ENCODE results near the gene DOHH.

Gene DOHH

DNA sequence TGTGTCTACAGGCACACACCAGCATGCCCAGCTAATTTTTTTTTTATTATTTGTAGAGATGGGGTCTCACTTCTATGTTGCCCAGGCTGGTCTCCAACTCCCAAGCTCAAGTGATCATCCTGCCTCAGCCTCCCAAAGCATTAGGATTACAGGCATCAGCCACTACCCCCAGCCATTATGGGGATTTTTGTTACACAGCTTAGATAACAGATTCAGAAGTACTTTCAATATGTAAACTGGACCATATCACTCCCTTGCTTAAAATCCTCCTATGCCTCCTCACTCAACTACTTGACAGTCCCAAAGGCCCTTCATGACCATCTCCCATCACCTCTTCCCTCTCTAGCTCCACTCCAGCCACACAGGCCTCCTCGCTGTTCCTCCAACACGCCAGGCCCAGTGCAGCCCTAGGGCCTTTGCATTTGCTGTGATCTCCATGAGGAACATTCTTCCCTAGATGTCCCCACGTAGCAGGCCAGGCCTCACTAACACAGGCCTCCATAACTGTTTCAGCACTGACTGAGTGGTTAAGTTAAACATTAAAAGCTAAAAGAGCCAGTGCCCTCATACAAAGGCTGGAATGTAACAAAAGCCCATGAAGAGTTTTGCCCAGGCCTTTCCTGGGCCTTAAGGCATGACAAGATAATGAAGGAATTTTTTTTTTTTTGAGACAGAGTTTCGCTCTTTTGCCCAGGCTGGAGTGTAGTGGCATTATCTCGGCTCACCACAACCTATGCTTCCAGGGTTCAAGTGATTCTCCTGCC lies 2.5 kb downstream of the DOHH start:
- no peak for DNase-seq (ENCODE audit: low read depth)
- H3K4me3 ChIP-seq (ENCODE audit: low read length) = no peak overlapping the region
- no peak for TF ChIP-seq CTCF (conservative IDR thresholded peaks at IDR 0.05; ENCODE audit: low read length)

GRCh38 chr19:3496392-3497273 lies 3.8 kb downstream of the DOHH start:
- TF ChIP-seq CTCF (conservative IDR thresholded peaks at IDR 0.05; ENCODE audit: low read length) = no peak
- no peak for DNase-seq (ENCODE audit: low read depth)
- no peak overlapping the region for H3K4me3 ChIP-seq (ENCODE audit: low read length)

DNA sequence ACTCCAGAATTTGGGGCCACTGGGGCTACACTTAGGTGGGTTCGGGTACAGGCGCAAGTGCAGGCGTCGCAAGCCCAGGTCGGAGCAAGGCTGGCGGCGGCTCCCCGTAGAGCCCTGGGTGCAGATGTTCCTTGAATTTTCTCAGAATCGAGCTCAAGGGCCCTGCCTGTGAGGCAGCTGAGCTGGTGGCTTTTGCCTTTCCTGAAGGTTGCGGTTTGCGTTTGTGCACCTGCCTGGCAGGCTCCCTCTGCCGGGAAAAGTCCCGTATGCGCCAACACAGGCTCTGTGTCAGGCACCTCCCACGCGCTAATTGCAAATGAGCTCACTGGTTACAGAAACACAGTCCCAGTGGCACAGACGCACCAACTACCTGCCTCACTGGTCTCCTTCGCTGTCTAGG lies 5.9 kb downstream of the DOHH start:
- TF ChIP-seq CTCF (conservative IDR thresholded peaks at IDR 0.05; ENCODE audit: low read length) = no peak
- H3K4me3 ChIP-seq (ENCODE audit: low read length) = no peak overlapping the region
- DNase-seq (ENCODE audit: low read depth) = no peak

GRCh38 chr19:3494051-3494450 lies 6.4 kb downstream of the DOHH start:
- DNase-seq (ENCODE audit: low read depth) = no peak
- H3K4me3 ChIP-seq (ENCODE audit: low read length) = no peak overlapping the region
- no peak for TF ChIP-seq CTCF (conservative IDR thresholded peaks at IDR 0.05; ENCODE audit: low read length)

DNA sequence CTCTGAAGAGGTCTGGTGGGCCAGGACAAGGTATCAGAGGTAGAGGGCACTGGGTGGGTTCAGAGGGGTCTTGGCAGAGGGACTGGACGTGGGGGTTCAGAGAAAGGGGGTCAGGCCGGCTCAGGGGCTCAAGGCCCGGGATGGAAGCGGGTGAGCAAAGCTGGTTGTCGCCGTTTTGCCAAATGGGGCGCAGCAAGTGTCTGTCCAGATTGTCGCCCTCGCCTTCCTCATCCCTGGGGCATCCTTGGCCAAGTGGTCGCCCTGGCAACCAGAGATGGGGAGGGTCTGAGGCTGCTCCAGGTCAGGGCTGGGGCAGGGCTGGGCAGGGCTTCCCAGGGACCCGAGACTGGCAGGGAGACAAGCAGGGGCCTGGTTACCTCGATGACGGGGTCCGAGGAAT lies 6.8 kb downstream of the DOHH start:
- no peak for TF ChIP-seq CTCF (conservative IDR thresholded peaks at IDR 0.05; ENCODE audit: low read length)
- H3K4me3 ChIP-seq (ENCODE audit: low read length) = no peak overlapping the region
- DNase-seq (ENCODE audit: low read depth) = no peak

DNA sequence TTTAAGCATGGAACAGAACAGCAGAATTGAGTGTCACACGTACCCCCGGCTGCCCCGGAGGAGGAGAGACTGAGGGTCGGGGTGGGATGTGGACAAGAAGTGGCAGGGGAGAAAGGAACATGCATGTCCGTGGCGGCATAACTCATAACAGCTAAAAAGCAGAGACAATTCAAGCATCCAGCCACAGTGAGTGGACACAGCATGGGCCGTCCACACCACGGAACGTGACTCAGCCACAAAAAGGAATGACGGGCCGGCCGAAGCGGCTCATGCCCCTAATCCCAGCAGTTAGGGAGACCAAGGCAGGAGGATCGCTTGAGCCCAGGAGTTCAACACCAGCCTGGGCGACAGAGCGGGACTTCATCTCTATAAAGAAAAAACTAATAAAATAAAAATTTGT lies 7.6 kb downstream of the DOHH start:
- H3K4me3 ChIP-seq (ENCODE audit: low read length) = no peak overlapping the region

More for the DNA sequence above, 7.6 kb downstream of the DOHH start:
- no peak for TF ChIP-seq CTCF (conservative IDR thresholded peaks at IDR 0.05; ENCODE audit: low read length)
- DNase-seq (ENCODE audit: low read depth) = no peak
